ENCODE results near the gene TSPAN5.

TSPAN5 gene

GRCh38 chr4:98586291-98586961, 72.0 kb downstream of the TSPAN5 start:
- no peak for DNase-seq (ENCODE audit: low read depth in 2 of 2)

GRCh38 chr4:98585596-98585995, 72.8 kb downstream of the TSPAN5 start:
- no peak for DNase-seq (ENCODE audit: low read depth in 2 of 2)

GRCh38 chr4:98584265-98584664, 74.1 kb downstream of the TSPAN5 start:
- DNase-seq (ENCODE audit: low read depth in 2 of 2), result no peak

GRCh38 chr4:98583265-98583664, 75.1 kb downstream of the TSPAN5 start:
- DNase-seq (ENCODE audit: low read depth in 2 of 2), result no peak

- DNase-seq (ENCODE audit: low read depth in 2 of 2), result no peak
These were observed 77.3 kb downstream of the TSPAN5 start for GRCh38 chr4:98581126-98581525.

GRCh38 chr4:98577956-98578355, 80.5 kb downstream of the TSPAN5 start:
- DNase-seq (ENCODE audit: low read depth in 2 of 2), result no peak

GRCh38 chr4:98574816-98575215, 83.6 kb downstream of the TSPAN5 start:
- DNase-seq (ENCODE audit: low read depth in 2 of 2), result no peak

- no peak for DNase-seq (ENCODE audit: low read depth in 2 of 2)
These were observed 84.6 kb downstream of the TSPAN5 start for GRCh38 chr4:98573791-98574190.

GRCh38 chr4:98572697-98573096, 85.7 kb downstream of the TSPAN5 start:
- DNase-seq (ENCODE audit: low read depth in 2 of 2), result no peak

- DNase-seq (ENCODE audit: low read depth in 2 of 2), result no peak
These were observed 87.1 kb downstream of the TSPAN5 start for GRCh38 chr4:98571161-98571786.

GRCh38 chr4:98570151-98570797, 88.1 kb downstream of the TSPAN5 start:
- no peak for DNase-seq (ENCODE audit: low read depth in 2 of 2)

GRCh38 chr4:98568941-98569663, 89.3 kb downstream of the TSPAN5 start:
- DNase-seq (ENCODE audit: low read depth in 2 of 2), result no peak

- no peak for DNase-seq (ENCODE audit: low read depth in 2 of 2)
These were observed 90.8 kb downstream of the TSPAN5 start for GRCh38 chr4:98567611-98568010.

- DNase-seq (ENCODE audit: low read depth in 2 of 2), result no peak
These were observed 91.9 kb downstream of the TSPAN5 start for GRCh38 chr4:98566361-98567008.

- no peak for DNase-seq (ENCODE audit: low read depth in 2 of 2)
These were observed 92.6 kb downstream of the TSPAN5 start for GRCh38 chr4:98565681-98566301.

- no peak for DNase-seq (ENCODE audit: low read depth in 2 of 2)
These were observed 93.6 kb downstream of the TSPAN5 start for GRCh38 chr4:98564852-98565251.

GRCh38 chr4:98560321-98560720, 98.1 kb downstream of the TSPAN5 start:
- DNase-seq (ENCODE audit: low read depth in 2 of 2), result no peak

GRCh38 chr4:98558471-98559169, 99.8 kb downstream of the TSPAN5 start:
- no peak for DNase-seq (ENCODE audit: low read depth in 2 of 2)

GRCh38 chr4:98557194-98557892, 101.1 kb downstream of the TSPAN5 start:
- DNase-seq (ENCODE audit: low read depth in 2 of 2), result no peak

GRCh38 chr4:98556451-98556850, 102.0 kb downstream of the TSPAN5 start:
- no peak for DNase-seq (ENCODE audit: low read depth in 2 of 2)

Data from activated CD4-positive, alpha-beta T cell treated with anti-CD3 and anti-CD28 coated beads for 24 hours (primary cell).